Fibroblast of skin of back (primary cell): ENCODE results near the gene ITIH4.

Source experiments
- DNase-seq: peaks from one replicate; pipeline ENCODE4 v3.0.0-alpha.2; 2013

The ITIH4 gene

GRCh38 chr3:52798376-52798977 lies 32.0 kb downstream of the ITIH4 start:
- DNase-seq = peak; percentile 13

GRCh38 chr3:52796411-52796810 lies 34.1 kb downstream of the ITIH4 start:
- no peak for DNase-seq

GRCh38 chr3:52795298-52795900 lies 35.1 kb downstream of the ITIH4 start:
- no peak for DNase-seq

GRCh38 chr3:52794612-52795099 lies 35.8 kb downstream of the ITIH4 start, which contains the start of gene ITIH3:
TSS of gene ITIH3 (plus strand) at chr3:52794796. CDS start at chr3:52794804, 8 bp downstream.
- no peak for DNase-seq

GRCh38 chr3:52793702-52794611 lies 36.5 kb downstream of the ITIH4 start:
- no peak for DNase-seq

- peak; percentile 16 for DNase-seq
These were observed 37.3 kb downstream of the ITIH4 start for GRCh38 chr3:52792961-52793695.

- no peak for DNase-seq
These were observed 38.1 kb downstream of the ITIH4 start for GRCh38 chr3:52792413-52792812.

- no peak for DNase-seq
These were observed 38.5 kb downstream of the ITIH4 start for GRCh38 chr3:52791928-52792327.

- DNase-seq = no peak
These were observed 39.1 kb downstream of the ITIH4 start for GRCh38 chr3:52791366-52791765.

- DNase-seq = no peak
These were observed 39.7 kb downstream of the ITIH4 start for GRCh38 chr3:52790741-52791140.

GRCh38 chr3:52790337-52790736 lies 40.1 kb downstream of the ITIH4 start:
- DNase-seq = no peak

- no peak for DNase-seq
These were observed 40.8 kb downstream of the ITIH4 start for GRCh38 chr3:52789746-52790040.

GRCh38 chr3:52788890-52789745 lies 41.4 kb downstream of the ITIH4 start:
- no peak for DNase-seq

- DNase-seq = no peak
These were observed 42.5 kb downstream of the ITIH4 start for GRCh38 chr3:52787672-52788625.

GRCh38 chr3:52787246-52787645 lies 43.2 kb downstream of the ITIH4 start:
- DNase-seq = no peak

GRCh38 chr3:52786330-52787215 lies 43.9 kb downstream of the ITIH4 start:
- no peak for DNase-seq

- no peak for DNase-seq
These were observed 45.4 kb downstream of the ITIH4 start for GRCh38 chr3:52784931-52785590.

GRCh38 chr3:52784021-52784621 lies 46.4 kb downstream of the ITIH4 start:
- DNase-seq = no peak

GRCh38 chr3:52783211-52783555 lies 47.3 kb downstream of the ITIH4 start:
- DNase-seq = no peak
